Medulla oblongata (tissue), 1 donor: ENCODE data around the gene DHX36.

Experiments used
- DNase-seq: peaks from one replicate; pipeline ENCODE4 v3.0.0-alpha.2; 2015; ENCODE audit errors: extremely low spot score

DHX36 gene, protein sequence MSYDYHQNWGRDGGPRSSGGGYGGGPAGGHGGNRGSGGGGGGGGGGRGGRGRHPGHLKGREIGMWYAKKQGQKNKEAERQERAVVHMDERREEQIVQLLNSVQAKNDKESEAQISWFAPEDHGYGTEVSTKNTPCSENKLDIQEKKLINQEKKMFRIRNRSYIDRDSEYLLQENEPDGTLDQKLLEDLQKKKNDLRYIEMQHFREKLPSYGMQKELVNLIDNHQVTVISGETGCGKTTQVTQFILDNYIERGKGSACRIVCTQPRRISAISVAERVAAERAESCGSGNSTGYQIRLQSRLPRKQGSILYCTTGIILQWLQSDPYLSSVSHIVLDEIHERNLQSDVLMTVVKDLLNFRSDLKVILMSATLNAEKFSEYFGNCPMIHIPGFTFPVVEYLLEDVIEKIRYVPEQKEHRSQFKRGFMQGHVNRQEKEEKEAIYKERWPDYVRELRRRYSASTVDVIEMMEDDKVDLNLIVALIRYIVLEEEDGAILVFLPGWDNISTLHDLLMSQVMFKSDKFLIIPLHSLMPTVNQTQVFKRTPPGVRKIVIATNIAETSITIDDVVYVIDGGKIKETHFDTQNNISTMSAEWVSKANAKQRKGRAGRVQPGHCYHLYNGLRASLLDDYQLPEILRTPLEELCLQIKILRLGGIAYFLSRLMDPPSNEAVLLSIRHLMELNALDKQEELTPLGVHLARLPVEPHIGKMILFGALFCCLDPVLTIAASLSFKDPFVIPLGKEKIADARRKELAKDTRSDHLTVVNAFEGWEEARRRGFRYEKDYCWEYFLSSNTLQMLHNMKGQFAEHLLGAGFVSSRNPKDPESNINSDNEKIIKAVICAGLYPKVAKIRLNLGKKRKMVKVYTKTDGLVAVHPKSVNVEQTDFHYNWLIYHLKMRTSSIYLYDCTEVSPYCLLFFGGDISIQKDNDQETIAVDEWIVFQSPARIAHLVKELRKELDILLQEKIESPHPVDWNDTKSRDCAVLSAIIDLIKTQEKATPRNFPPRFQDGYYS

GRCh38 chr3:154323891-154324738 is at the start of gene DHX36:
Gene DHX36, minus strand, starts transcription at chr3:154324487. Its CDS starts 71 bp downstream, at chr3:154324416.
- peak; percentile 92 for DNase-seq

GRCh38 chr3:154367221-154367620 is 42.9 kb upstream of the DHX36 start:
- no peak for DNase-seq

DNA sequence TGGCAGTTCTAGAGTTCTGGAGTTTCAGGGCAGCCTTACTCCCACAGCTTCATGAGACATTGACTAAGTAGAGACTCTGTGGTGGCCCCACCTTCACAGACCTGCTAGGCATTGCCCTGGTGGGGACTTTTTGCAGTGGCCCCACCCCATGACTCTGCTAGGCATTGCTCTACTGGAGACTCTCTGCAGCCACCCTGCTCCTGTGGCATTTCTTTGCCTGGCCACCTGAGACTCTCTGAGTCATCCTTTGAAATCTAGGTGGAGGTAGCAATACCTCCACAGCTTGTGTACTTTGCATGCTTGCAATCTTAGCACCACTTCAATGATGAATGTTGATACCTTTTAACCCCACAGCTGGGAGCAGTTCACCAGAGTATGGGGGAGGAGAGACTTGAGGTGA is 40.6 kb upstream of the DHX36 start:
- DNase-seq, result no peak

- no peak for DNase-seq
These were observed 36.8 kb upstream of the DHX36 start for GRCh38 chr3:154361099-154361498.

DNA sequence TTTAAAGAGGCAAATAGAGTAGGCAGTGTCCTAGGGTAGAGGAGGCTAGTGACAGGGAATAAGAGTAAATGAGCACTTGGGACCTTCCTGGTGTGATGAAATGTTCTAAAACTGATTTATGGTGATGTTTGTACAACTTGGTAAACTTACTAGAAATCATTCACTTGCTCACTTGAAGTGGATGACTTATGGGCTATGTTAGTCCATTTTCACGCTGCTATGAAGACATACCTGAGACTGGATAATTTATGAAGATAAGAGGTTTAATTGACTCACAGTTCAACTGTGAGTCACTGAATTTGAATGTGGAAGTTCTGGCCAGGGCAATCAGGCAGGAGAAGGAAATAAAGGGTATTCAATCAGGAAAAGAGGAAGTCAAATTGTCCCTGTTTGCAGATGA is 31.7 kb upstream of the DHX36 start:
- no peak for DNase-seq

DNA sequence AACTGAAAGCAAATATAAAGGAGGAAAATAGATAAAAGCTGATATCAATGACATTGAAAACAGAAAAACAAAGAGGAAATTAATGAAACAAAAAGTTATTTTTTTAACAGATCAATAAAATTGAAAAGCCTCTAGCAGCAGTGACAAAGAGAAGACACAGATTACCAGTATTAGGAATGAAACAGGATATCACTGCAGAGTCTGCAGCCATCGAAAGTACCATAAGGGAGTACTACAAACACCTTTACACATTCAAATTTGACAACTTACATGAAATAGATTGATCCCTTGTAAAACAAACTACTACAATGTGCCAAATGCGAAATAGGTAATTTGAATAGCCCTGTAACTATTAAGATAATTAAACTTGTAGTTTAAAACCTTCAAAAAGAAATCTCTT is 24.9 kb upstream of the DHX36 start:
- no peak for DNase-seq

DNA sequence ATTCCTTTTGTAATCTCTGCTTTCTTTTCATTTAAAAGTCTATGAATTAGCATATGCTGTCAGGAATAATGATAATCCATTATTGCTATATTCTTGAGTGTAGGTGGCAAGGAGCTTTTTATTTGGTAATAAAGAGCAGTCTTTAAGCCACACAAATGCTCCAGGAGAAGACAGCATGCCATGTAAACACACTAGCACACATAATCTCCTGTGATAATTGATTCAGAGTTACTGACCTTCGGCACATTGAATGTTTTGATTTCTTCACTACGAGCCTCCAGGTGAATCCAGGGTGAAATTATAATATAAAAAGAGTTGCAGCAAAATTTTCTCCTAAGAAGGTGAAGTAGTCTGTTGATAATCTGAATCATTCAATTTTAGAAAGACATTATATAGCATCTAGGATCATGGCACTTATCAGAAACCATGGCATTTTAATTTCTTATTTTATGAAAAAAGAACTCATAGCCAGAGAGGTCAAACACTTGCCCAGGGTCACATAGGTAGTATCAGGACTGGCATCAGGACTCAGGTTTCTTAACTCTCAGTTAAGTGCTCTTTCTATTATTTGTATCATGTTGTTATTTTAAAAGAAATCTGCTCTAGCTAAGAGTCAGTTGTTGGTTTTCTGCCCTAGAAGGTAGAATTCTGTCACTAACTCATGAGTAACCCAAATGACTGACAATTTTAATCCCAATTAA is 21.3 kb upstream of the DHX36 start:
- no peak for DNase-seq

DNA sequence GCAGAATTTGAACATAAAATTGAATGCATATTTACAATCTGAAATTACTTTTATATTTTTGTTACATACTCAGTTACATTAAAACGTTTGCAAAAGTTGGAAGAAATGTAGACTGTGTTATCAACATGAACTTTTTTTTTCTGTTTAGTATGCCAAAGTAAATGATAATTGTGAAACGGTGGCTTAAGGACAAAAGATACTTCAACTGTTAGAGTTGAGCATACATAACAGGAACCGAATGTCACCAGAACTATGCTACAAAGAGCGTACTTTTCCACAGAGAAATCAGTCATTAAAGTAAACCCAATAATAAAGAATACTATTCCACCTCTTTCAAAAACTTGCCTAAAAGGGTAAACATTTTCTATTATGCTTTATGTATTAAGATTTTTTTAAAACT is 14.3 kb upstream of the DHX36 start:
- no peak for DNase-seq

- DNase-seq, result no peak
These were observed 13.7 kb upstream of the DHX36 start for GRCh38 chr3:154338008-154338407.

- peak; percentile 48 for DNase-seq
These were observed 10.7 kb upstream of the DHX36 start for GRCh38 chr3:154334973-154335420.

DNA sequence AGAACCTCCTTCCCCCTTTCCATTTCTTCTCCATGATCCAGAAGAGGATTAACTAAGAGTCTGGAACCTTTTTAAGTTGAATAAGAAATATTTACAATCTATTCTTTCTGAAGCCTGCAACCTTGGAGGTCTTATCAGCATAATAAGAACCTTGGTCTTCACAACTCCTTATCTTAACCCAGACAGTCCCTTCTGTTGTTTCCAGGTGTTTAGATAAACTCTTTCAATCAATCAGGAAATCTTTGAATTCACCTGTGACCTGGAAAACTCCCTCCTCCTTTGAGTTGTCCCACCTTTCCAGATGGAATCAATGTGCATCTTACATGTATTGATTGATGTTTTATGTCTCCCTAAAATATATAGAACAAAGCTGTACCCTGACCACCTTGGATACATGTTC is 3.6 kb upstream of the DHX36 start:
- DNase-seq, result no peak

DNA sequence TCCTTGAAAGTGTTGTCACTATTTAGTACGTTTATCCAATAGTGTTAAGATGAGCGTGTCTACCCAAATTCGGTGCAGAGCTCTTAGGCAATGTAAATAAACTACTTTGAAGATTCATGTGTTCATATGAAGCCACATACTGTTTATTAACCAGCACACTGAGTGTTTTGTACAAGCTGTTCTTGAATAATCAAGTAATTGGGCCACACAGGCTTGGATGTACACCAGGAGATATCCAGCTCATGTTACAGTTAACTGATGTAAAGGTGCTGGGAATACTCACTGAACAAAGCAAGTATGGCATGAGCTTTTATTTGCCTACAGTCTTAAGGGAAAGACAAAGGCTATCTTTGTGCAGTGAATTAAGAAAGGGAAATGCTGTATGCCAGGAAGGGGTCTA is 632 bp upstream of the DHX36 start:
- DNase-seq, result peak; percentile 39

DNA sequence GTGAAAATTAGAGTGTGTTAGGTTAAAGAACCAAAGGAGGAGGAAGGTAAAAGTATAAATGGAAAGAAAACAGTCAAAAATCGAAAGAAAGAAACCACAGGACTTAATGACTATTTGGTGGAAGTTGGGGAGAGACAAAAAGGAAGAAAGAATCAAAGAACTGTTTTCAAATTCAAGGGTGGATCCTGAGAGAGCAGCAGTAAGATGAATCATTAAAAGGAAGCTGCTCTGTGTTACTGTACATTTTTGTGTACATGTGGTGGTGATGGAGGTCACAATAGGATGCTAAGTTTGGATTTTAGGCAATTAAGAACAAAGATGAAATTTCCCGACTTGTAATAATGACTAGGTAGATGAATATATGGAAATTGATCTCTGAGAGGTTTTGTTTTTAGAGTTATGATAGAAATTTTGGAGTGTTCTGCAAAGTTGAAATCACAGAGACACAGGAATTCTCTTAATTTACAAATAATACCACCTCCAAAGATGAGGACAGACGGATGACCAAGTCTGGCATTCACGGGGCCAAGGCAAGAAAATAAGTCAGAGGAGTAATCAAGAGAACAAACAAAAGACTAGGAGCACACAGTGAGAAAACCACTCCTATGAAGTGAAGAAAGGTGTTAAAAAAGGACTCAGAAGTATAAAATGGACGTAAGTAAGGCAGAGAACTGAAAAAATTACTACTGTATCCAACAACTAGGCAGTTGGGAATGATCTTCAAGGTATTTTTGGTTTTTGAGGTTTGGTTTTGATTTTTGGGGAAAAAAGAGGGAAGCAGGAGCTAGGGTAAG is 7.1 kb downstream of the DHX36 start:
- DNase-seq, result no peak

GRCh38 chr3:154314152-154314551 is 10.1 kb downstream of the DHX36 start:
- no peak for DNase-seq

GRCh38 chr3:154310840-154311239 is 13.4 kb downstream of the DHX36 start:
- DNase-seq, result peak; percentile 27

DNA sequence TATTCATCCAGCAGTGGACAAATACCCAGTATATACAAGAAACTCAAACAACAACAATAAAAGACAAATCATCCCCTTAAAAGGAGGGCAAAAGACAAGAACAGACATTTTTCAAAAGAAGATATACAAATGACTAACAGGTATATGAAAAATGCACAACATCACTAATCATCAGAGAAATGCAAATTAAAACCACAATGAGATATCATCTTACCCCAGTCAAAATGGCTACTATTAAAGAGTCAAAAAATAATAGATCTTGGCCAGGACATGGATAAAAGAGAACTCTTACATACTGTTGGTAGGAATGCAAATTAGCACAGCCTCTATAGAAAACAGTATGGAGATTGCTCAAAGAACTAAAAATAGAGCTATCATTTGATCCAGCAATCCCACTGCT is 16.9 kb downstream of the DHX36 start:
- DNase-seq, result no peak

- no peak for DNase-seq
These were observed 19.4 kb downstream of the DHX36 start for GRCh38 chr3:154304936-154305335.

DNA sequence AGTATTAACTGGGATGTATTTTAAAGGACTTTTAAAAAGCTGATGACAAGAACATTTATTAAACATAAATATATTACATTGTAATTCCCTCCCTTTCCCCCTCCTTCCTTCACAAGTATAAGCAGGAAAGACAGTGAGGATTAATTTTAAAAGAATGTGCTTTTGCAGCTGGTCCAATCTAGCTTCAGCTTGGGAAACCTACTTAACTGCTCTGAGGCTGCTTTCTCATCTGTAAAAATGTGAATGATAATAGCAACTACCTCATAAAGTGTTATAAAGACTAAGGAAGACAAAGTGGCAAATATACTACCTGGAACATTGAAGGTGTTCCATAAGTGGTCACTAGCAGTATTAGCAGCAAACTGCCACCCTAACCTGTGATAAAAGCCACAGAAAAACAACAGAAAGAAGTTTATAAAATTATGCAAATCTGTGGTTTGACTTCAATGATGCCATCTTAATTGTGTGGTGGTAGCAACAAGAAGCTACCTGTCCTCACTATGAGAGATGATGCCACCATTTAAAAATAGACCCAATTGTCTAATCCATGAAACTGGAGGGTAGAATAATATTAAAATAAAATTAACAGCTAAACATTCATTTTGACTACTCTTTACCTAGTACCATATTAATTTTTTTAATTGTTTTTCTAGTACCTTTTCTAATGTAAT is 20.0 kb downstream of the DHX36 start:
- no peak for DNase-seq

DNA sequence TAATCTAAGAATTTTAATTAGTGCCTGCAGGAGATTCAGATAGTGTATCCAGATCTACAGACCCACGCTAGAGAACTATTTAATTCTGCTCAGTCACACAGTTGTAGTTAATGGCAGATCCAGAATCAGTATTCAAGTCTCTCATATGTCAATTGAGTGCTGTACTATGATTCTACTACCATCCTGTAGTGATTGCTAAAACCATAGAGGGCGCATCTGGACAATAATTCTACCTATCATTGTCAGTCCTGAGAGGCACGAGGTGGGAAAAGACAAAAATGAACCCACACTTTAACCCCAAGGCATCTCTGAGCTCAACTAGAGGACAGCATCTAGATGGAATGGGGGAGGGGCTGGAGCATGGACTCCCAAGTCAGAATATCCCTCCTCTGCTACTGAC is 22.7 kb downstream of the DHX36 start:
- no peak for DNase-seq

GRCh38 chr3:154294016-154294415 is 30.3 kb downstream of the DHX36 start:
- DNase-seq, result peak; percentile 54
